Measurements from ENCODE around the gene ARSG. TPM values are rescaled to one million over a fixed set of nuclear protein-coding genes. Genes with fewer than 3 reads are reported as not detected.

Gene ARSG
- total and polyA plus RNA-seq, 2 of the 13 experiments (the other 11 are each of a cell fraction or from before 2014, with no cell fraction given): 3.7 to 15.2 TPM

DNA sequence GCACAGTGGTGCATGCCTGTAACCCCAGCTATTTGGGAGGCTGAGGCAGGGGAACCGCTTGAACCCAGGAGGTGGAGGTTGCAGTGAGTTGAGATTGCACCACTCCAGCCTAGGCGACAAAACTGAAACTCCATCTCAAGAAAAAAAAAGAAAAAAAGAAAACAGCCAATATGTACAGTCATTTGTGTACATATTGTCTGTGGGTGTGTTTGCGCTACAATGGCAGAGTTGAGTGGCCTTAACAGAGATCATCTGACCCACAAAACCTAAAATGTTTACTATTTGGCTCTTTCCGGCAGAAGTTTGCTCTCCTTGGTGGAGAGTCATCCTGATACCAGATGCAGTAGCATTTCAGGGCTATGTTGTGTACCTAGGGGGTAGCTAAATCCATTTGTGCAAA, 57.9 kb downstream of the ARSG start (continued):
- TF ChIP-seq EZH2 (conservative IDR thresholded peaks at IDR 0.05; ENCODE audit: low read depth, low read length) (no peak), GABPA (IDR thresholded peaks at IDR 0.05; ENCODE audit: low read depth, low read length) (no peak), GABPA (CRISPR knock-in tag; IDR thresholded peaks at IDR 0.05; ENCODE audit: low read depth) (peak; percentile 40; the same call in 1 of the 2 replicates), FIP1L1 (IDR thresholded peaks at IDR 0.05; ENCODE audit: borderline replicate concordance, insufficient read depth, low read depth, low read length) (no peak), EP300 (IDR thresholded peaks at IDR 0.05; ENCODE audit: low read depth in 2 of 2, low read length in 2 of 2) (peak in 1 of 2 experiments; percentile 19; a peak in 1 of 4 replicates), EP300 (CRISPR knock-in tag; IDR thresholded peaks at IDR 0.05; ENCODE audit: borderline replicate concordance) (no peak), PPARG (CRISPR knock-in tag; conservative IDR thresholded peaks at IDR 0.05) (no peak), ZNF766 (CRISPR knock-in tag; IDR thresholded peaks at IDR 0.05; ENCODE audit: borderline replicate concordance) (no peak), HNF4G (IDR thresholded peaks at IDR 0.05; ENCODE audit: borderline replicate concordance, low read depth, low read length) (no peak), HNF4G (CRISPR knock-in tag; IDR thresholded peaks at IDR 0.05; ENCODE audit: borderline replicate concordance, low read depth) (no peak), MTF1 (CRISPR knock-in tag; IDR thresholded peaks at IDR 0.05) (no peak), ZNF430 (CRISPR knock-in tag; IDR thresholded peaks at IDR 0.05) (no peak), ZFP36L2 (CRISPR knock-in tag; IDR thresholded peaks at IDR 0.05) (no peak), FOXK1 (CRISPR knock-in tag; IDR thresholded peaks at IDR 0.05; ENCODE audit: borderline replicate concordance, low read depth) (no peak), MEF2D (CRISPR knock-in tag; IDR thresholded peaks at IDR 0.05) (no peak), ZNF556 (CRISPR knock-in tag; IDR thresholded peaks at IDR 0.05; ENCODE audit: borderline replicate concordance) (no peak), ZNF83 (CRISPR knock-in tag; IDR thresholded peaks at IDR 0.05; ENCODE audit: borderline replicate concordance) (no peak)
- TF ChIP-seq, protein P1, sequence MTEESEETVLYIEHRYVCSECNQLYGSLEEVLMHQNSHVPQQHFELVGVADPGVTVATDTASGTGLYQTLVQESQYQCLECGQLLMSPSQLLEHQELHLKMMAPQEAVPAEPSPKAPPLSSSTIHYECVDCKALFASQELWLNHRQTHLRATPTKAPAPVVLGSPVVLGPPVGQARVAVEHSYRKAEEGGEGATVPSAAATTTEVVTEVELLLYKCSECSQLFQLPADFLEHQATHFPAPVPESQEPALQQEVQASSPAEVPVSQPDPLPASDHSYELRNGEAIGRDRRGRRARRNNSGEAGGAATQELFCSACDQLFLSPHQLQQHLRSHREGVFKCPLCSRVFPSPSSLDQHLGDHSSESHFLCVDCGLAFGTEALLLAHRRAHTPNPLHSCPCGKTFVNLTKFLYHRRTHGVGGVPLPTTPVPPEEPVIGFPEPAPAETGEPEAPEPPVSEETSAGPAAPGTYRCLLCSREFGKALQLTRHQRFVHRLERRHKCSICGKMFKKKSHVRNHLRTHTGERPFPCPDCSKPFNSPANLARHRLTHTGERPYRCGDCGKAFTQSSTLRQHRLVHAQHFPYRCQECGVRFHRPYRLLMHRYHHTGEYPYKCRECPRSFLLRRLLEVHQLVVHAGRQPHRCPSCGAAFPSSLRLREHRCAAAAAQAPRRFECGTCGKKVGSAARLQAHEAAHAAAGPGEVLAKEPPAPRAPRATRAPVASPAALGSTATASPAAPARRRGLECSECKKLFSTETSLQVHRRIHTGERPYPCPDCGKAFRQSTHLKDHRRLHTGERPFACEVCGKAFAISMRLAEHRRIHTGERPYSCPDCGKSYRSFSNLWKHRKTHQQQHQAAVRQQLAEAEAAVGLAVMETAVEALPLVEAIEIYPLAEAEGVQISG (CRISPR knock-in tag; IDR thresholded peaks at IDR 0.05): no peak
- TF ChIP-seq, protein P2, sequence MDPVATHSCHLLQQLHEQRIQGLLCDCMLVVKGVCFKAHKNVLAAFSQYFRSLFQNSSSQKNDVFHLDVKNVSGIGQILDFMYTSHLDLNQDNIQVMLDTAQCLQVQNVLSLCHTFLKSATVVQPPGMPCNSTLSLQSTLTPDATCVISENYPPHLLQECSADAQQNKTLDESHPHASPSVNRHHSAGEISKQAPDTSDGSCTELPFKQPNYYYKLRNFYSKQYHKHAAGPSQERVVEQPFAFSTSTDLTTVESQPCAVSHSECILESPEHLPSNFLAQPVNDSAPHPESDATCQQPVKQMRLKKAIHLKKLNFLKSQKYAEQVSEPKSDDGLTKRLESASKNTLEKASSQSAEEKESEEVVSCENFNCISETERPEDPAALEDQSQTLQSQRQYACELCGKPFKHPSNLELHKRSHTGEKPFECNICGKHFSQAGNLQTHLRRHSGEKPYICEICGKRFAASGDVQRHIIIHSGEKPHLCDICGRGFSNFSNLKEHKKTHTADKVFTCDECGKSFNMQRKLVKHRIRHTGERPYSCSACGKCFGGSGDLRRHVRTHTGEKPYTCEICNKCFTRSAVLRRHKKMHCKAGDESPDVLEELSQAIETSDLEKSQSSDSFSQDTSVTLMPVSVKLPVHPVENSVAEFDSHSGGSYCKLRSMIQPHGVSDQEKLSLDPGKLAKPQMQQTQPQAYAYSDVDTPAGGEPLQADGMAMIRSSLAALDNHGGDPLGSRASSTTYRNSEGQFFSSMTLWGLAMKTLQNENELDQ (CRISPR knock-in tag; IDR thresholded peaks at IDR 0.05; ENCODE audit: borderline replicate concordance): no peak
- TF ChIP-seq, protein P3, sequence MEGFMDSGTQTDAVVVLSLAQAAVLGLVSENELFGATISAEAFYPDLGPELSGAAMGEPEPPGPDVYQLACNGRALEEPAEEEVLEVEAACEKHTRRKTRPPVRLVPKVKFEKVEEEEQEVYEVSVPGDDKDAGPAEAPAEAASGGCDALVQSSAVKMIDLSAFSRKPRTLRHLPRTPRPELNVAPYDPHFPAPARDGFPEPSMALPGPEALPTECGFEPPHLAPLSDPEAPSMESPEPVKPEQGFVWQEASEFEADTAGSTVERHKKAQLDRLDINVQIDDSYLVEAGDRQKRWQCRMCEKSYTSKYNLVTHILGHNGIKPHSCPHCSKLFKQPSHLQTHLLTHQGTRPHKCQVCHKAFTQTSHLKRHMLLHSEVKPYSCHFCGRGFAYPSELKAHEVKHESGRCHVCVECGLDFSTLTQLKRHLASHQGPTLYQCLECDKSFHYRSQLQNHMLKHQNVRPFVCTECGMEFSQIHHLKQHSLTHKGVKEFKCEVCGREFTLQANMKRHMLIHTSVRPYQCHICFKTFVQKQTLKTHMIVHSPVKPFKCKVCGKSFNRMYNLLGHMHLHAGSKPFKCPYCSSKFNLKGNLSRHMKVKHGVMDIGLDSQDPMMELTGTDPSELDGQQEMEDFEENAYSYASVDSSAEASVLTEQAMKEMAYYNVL (CRISPR knock-in tag; IDR thresholded peaks at IDR 0.05; ENCODE audit: borderline replicate concordance): no peak
- TF ChIP-seq, protein P4, sequence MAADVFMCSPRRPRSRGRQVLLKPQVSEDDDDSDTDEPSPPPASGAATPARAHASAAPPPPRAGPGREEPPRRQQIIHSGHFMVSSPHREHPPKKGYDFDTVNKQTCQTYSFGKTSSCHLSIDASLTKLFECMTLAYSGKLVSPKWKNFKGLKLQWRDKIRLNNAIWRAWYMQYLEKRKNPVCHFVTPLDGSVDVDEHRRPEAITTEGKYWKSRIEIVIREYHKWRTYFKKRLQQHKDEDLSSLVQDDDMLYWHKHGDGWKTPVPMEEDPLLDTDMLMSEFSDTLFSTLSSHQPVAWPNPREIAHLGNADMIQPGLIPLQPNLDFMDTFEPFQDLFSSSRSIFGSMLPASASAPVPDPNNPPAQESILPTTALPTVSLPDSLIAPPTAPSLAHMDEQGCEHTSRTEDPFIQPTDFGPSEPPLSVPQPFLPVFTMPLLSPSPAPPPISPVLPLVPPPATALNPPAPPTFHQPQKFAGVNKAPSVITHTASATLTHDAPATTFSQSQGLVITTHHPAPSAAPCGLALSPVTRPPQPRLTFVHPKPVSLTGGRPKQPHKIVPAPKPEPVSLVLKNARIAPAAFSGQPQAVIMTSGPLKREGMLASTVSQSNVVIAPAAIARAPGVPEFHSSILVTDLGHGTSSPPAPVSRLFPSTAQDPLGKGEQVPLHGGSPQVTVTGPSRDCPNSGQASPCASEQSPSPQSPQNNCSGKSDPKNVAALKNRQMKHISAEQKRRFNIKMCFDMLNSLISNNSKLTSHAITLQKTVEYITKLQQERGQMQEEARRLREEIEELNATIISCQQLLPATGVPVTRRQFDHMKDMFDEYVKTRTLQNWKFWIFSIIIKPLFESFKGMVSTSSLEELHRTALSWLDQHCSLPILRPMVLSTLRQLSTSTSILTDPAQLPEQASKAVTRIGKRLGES (CRISPR knock-in tag; IDR thresholded peaks at IDR 0.05; ENCODE audit: borderline replicate concordance): no peak
